OCI-LY3 (cell line): Measurements from ENCODE around the gene OGA.

ENCODE experiments used
- H2AFZ ChIP-seq: fragments of 200-600, 300-600 bp; shearing (Covaris generic); 2 replicates; pipeline ENCODE4 v1.6.0; 2014; ENCODE audit warnings: antibody characterized with exemption, low read depth, low read length
- H3K27ac ChIP-seq: fragments of 200-600, 300-600 bp; sonication (generic); 2 replicates; pipeline ENCODE4 v1.5.1; 2014; ENCODE audit warnings: mild to moderate bottlenecking, low read length, moderate library complexity, mixed read lengths
- H3K27me3 ChIP-seq: fragments of 200-600, 300-600 bp; sonication (generic); 2 replicates; pipeline ENCODE4 v1.6.1; 2014; ENCODE audit warnings: low read depth, low read length, mixed read lengths
- H3K36me3 ChIP-seq: fragments of 200-600, 300-600 bp; sonication (generic); replicated peaks from 2 replicates; pipeline ENCODE3; 2014; ENCODE audit warnings: low read depth, low read length, mixed read lengths
- H3K4me1 ChIP-seq: fragments of 300-600, 200-600 bp; sonication (generic); 2 replicates; pipeline ENCODE4 v1.6.1; 2014; ENCODE audit warnings: low read length, mixed read lengths
- H3K4me2 ChIP-seq: fragments of 200-600, 300-600 bp; sonication (generic); 2 replicates; pipeline ENCODE4 v1.6.1; 2014; ENCODE audit warnings: low read length, mixed read lengths
- H3K4me3 ChIP-seq: fragments of 300-600, 200-600 bp; sonication (generic); 2 replicates; pipeline ENCODE4 v1.5.1; 2014; ENCODE audit warnings: antibody characterized with exemption, mild to moderate bottlenecking, low read length, moderate library complexity
- H3K79me2 ChIP-seq: fragments of 300-600, 200-600 bp; shearing (Covaris generic); 2 replicates; pipeline ENCODE4 v1.6.1; 2014; ENCODE audit warnings: mild to moderate bottlenecking, low read length, mixed read lengths
- H3K9ac ChIP-seq: fragments of 300-600, 200-600 bp; shearing (Covaris generic); 2 replicates; pipeline ENCODE4 v1.6.0; 2014; ENCODE audit warnings: mild to moderate bottlenecking, low read length, moderate library complexity
- H3K9me3 ChIP-seq: fragments of 200-600, 300-600 bp; shearing (Covaris generic); 2 replicates; pipeline ENCODE4 v1.6.1; 2014; ENCODE audit warnings: low read length, mixed read lengths; ENCODE audit not compliant: insufficient read depth
- H4K20me1 ChIP-seq: fragments of 200-600, 300-600 bp; sonication (generic); 2 replicates; pipeline ENCODE4 v1.6.1; 2016; ENCODE audit warnings: low read length, mixed read lengths; ENCODE audit not compliant: insufficient read depth
- CTCF ChIP-seq: fragments of 200-600, 300-600 bp; sonication (generic); IDR thresholded peaks from 2 replicates; pipeline ENCODE4 v1.5.1; 2014; ENCODE audit warnings: antibody characterized with exemption, low read length, low read depth
- EZH2phosphoT487 ChIP-seq: fragments of 200-600 bp; shearing (Covaris generic); IDR thresholded peaks from 2 replicates; pipeline ENCODE4 v1.6.1; 2018; ENCODE audit warnings: antibody characterized with exemption, mixed run types, low read depth

The OGA gene

GRCh38 chr10:101781655-101781983, 36.6 kb downstream of the OGA start:
- Histone ChIP-seq H3K27me3 (no peaks in the 10 kb centered on the region), H3K4me1 (peaks cover 41% of the 10 kb centered on the region), H3K4me2 (peak overlapping the region; percentile 86), H3K9ac (peak overlapping the region; percentile 74; the same call in 1 of the 2 replicates), H2AFZ (no peak overlapping the region), H3K79me2 (peaks cover 17% of the 10 kb centered on the region), H3K9me3 (no peaks in the 10 kb centered on the region), H3K36me3 (peaks cover 17% of the 10 kb centered on the region), H3K27ac (no peak overlapping the region), H3K4me3 (peak overlapping the region; percentile 94), H4K20me1 (0 out of 2 replicates have a peak, but pooled peaks cover 3% of the 10 kb centered on the region)
- TF ChIP-seq CTCF, result no peak
- no peak for TF ChIP-seq EZH2phosphoT487

- Histone ChIP-seq H3K9ac (no peak overlapping the region), H3K79me2 (peaks cover 17% of the 10 kb centered on the region), H3K36me3 (peaks cover 14% of the 10 kb centered on the region), H3K27ac (no peak overlapping the region), H4K20me1 (0 out of 2 replicates have a peak, but pooled peaks cover 3% of the 10 kb centered on the region), H3K4me1 (peaks cover 41% of the 10 kb centered on the region), H3K27me3 (no peaks in the 10 kb centered on the region), H3K4me2 (peak overlapping the region; percentile 86), H3K9me3 (no peaks in the 10 kb centered on the region), H3K4me3 (no peak overlapping the region), H2AFZ (no peak overlapping the region)
- TF ChIP-seq CTCF, result peak; percentile 80
- TF ChIP-seq EZH2phosphoT487, result no peak
These were observed 37.2 kb downstream of the OGA start for GRCh38 chr10:101780818-101781654.

GRCh38 chr10:101780187-101780817, 37.9 kb downstream of the OGA start:
- Histone ChIP-seq H3K4me1 (peaks cover 41% of the 10 kb centered on the region), H3K4me2 (peak overlapping the region; percentile 91), H3K9me3 (no peaks in the 10 kb centered on the region), H4K20me1 (0 out of 2 replicates have a peak, but pooled peaks cover 3% of the 10 kb centered on the region), H3K27ac (no peak overlapping the region), H3K36me3 (peaks cover 7% of the 10 kb centered on the region), H3K79me2 (peaks cover 17% of the 10 kb centered on the region), H3K9ac (peak overlapping the region; percentile 40; the same call in 1 of the 2 replicates), H3K4me3 (peak overlapping the region; percentile 71), H2AFZ (peak overlapping the region; percentile 19; the same call in 1 of the 2 replicates), H3K27me3 (no peaks in the 10 kb centered on the region)
- TF ChIP-seq CTCF (no peak), EZH2phosphoT487 (no peak)

- 0 out of 2 replicates have a peak, but pooled peaks cover 3% of the 10 kb centered on the region for H4K20me1 ChIP-seq
- no peak overlapping the region for H3K27ac ChIP-seq
- TF ChIP-seq EZH2phosphoT487, result no peak
- TF ChIP-seq CTCF, result peak; percentile 59
- H3K36me3 ChIP-seq, result peaks cover 3% of the 10 kb centered on the region
- H2AFZ ChIP-seq, result peak overlapping the region; percentile 19; the same call in 1 of the 2 replicates
- H3K9ac ChIP-seq, result peak overlapping the region; percentile 40; the same call in 1 of the 2 replicates
- H3K9me3 ChIP-seq, result no peaks in the 10 kb centered on the region
- peaks cover 41% of the 10 kb centered on the region for H3K4me1 ChIP-seq
- peaks cover 17% of the 10 kb centered on the region for H3K79me2 ChIP-seq
- peak overlapping the region; percentile 71 for H3K4me3 ChIP-seq
- H3K27me3 ChIP-seq, result no peaks in the 10 kb centered on the region
- H3K4me2 ChIP-seq, result peak overlapping the region; percentile 91
These were observed 38.6 kb downstream of the OGA start for GRCh38 chr10:101779544-101780186.
